NCI-H1092 treated with DMSO at 0.1 percent for 48 hours (cell line): ENCODE results near the gene SHC1.

Experiments used
- DNase-seq: peaks from one replicate; lab custom pipeline; 2025; lab: John Stamatoyannopoulos, UW

Gene SHC1

DNA sequence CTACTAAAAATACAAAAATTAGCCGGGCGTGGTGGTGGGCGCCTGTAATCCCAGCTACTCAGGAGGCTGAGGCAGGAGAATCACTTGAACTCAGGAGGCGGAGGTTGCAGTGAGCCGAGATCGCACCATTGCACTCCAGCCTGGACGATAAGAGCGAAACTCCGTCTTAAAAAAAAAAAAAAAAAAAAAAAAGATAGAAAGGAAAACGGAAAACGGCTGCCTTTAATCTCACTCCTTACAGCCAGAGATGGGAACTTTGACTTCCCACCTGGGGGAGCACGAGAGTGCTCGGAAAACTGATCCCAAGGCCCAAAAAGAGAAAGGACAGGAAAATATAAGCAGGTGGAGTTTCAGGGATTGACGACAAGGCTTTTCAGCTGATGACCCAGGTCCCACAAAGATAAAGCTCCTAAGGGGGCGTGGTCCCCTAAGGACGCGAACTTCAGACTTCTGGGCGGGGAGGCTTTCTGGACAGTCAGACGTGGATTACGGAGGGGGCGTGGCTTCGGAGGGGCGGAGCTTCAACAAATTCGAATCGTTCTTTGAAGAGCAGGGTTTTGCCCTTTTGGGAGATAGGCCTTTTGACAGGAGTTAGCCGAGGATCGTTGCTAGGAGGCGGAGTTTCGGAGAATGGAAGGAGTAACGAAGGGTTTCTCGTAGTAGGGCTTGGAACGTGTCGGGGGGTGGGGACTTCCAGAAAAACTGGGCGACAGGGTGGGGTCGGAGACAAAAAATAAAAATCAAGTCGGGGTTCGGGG is 3.0 kb upstream of the SHC1 start:
- DNase-seq: peak; percentile 92

DNA sequence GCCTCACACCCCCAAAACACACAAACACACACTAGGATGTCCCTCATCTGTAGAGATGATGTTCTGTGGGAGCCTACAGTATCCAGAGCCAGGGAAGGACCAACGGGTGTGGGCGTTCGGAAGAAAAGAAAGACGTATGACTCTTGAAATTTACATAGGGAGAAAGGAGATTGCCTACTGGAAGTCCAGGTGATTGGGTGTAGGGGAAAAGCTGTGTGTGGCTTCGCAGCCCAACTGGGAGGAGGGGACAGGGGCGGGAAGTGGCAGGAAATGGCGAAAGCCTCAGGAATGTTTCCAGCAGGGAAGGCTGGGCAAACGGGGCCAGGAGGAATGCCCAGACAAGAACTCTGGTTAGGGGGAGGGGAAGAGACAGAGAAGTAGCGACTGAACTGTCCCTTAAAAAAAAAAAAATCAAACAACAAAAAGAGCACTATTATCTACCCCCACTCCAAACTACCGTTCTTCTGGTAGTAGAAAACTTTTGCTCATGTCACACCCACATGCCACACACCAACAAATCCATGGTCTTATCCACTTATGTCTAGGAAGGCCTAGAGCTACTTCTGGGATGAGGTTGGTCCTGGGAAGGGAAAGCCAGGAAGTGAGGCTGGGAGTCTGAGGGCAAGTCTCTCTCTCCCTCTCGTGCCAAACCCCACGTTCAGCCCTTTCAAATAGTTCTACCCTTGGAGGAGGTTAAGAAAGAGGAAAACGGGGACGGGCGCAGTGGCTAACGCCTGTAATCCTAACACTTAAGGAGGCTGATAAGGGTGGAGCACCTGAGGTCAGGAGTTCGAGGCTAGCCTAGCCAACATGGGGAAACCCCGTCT is 2.2 kb upstream of the SHC1 start:
- DNase-seq: no peak

DNA sequence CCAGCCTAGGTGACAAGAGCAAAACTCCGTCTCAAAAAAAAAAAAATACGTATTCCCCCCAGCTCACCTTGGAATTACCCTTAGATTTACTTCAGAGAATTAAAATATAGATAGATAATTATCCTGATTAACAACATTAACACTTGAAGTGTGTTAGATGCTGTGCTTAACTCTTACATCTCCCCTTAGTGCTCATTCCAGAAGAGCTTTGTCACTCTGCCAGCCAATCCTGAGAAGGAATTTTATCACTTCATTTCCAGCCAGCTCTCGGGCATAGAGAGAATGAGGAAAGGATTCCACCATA is 1.6 kb upstream of the SHC1 start:
- DNase-seq: no peak

DNA sequence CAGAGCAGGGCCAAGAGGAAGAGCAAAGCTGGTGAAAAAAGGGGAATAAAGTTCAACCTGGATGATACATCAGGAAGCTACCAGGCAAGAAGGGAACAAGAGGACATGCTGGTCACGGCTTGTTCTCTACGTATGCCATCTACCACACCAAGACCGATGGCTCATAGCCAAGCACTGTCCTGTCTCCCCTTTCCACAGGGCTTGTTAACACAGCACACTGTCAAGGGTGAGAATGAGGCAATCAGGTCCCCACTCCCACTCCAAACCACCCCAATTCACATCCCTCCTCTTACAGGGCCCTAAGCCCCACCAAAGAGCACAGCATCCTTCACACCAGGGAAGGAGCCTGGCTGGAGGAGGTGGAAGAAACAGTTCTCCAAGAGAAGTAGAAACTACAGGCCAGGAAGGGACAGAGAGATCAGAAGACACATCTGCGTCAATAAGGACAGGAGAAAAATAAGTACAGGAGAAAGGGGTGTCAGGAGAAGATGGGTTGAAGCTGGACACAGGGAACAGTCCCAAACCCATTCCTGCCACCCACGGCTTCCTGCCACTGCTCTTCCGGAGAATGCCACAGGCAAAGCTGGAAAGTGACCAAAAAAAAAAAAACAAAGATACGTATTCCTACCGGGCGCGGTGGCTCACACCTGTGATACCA is 923 bp upstream of the SHC1 start:
- DNase-seq: no peak

DNA sequence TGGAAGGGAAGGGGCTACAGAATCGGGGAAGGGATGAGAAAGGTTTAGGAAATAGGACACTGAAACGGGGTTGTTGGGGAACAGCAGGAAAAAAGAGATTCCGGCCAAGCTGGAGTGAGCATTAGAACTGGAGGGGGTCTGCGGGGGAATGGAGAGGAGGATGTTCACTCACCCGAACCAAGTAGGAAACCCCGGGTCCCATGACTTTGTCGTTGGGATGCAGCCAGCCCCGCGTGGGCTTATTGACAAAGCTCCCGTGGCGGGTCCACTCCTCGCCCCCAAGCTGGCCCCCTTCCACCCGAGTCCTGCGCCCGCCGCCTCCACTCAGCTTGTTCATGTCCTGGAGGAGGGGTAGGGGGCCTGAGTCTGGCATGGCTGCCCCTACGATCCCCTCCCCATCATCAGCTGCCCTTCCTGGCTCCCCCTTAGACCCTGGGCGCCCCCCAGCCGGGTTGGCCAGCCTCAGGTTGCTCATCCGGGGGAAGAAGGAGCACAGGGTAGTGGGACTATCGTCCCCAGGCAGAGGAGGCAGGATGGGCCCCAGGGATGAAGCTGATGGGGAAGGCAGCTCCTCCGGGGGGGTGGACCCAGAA is 591 bp downstream of the SHC1 start:
- DNase-seq: no peak

DNA sequence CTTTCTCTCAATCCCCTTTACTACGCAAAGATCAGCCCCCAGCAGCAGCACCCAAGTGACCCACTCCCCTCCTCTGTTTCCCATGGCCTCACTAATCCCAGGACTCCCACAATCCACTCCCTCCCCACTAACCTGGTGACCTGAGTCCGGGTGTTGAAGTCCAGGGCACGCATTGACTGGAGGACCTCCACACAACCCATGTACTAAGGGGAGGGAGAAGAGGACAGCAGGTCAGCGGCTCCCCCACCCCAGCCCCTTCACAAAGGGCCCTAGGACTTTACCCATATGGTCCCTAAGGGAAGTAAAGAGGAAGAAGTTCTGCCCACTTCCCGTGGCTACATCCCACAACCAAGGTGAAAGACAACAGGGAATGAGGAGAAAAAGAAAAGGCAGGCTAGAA is 1.3 kb downstream of the SHC1 start:
- DNase-seq: no peak

DNA sequence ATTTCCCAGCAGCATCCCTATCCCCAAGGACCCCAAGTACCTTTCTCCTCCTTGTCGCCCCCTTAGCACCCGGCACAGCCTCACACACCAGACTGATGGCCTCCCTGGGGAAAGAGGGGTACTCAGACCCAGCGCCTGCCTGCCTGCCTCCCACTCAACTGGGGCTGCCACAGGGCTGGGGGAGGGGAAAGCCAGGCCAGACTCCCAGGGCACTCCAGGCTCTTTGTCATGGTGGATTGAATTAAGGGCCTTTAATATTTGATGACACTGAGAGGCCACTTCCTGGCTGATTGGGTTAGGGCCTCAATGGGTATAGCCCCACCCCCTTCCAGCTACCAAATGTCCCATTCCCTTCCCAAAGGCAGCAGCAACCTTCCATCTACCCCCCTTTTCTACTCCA is 1.8 kb downstream of the SHC1 start:
- DNase-seq: no peak

DNA sequence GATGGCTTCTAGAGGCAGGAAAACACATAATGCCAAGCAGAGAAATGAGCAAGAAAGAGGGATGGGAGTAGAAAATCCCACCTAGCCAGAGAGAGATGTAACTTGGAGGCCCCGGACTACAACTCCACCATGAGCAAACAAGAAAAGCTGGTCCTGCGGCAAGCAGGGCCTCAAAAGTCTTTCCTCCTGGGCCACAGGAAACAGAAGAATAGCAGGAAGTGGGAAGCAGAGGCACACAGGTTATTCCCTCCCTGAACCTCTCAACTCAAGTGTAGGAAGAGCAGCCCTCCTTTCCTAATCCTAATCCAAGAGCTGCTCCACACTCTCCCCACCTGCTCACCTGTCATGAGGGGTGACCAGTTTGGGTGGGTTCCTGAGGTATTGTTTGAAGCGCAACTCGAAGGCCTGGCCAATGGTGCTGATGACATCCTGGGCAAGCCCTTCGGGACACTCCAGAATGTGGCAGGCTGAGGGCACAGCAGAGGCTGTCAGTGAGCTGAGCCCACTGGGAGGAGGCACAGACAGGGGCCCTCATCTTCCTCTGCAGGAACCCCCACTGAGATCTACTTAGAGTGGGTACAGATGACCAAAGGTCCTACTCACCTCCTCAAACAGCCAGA is 3.1 kb downstream of the SHC1 start:
- DNase-seq: no peak

DNA sequence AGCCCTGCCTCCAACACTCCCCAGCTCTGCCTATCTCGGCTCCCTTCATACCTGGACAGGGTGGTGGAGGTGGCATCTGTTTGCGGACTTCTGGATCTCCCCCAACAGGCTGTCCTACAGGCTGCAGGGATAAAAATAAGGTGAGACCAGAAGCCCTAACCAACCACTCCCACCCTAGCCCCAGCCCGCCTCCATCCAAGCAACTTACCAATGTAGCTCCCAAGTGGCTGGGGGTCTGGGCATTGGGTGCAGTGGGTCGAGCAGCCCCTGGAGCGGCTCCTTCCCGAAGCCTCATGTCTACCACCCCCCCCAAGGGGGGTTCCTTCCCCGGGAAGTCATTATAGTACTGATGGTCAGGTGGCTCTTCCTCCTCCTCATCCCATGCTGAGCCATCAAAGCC is 4.4 kb downstream of the SHC1 start:
- DNase-seq: no peak

DNA sequence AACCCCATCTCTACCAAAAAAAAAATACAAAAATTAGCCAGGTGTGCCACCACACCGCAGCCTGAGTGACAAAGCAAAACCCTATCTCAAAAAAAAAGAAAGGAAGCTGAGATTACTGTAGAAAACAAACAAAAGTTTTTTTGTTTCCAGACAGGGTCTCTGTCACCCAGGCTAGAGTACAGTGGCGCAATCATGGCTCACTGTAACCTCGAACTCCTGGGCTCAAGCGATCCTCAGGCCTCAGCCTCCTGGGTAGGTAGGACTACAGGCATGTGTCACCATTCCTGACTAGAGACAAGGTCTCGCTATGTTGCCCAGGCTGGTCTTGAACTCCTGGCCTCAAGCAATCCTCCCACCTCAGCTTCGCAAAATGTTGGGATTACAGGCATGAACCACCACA is 6.2 kb downstream of the SHC1 start:
- no peak for DNase-seq

DNA sequence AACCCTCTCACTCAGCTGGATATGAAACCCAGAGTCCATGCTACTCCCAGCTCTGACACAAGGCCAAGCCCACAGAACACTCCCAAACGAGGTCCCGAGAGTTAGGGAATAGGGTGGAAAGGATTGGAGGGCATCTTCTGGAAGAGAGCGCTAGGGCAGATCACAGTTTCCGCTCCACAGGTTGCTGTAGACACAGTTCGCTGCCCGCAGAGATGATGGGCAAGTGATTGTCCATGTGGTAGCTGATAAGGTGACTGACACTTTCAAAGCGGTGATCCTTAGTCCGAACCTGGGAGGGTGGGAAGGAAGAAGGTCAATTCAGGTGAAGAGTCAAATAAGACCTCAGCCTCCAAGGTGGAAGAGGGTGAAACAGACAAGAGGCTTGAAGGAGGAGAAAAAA is 6.9 kb downstream of the SHC1 start:
- no peak for DNase-seq

DNA sequence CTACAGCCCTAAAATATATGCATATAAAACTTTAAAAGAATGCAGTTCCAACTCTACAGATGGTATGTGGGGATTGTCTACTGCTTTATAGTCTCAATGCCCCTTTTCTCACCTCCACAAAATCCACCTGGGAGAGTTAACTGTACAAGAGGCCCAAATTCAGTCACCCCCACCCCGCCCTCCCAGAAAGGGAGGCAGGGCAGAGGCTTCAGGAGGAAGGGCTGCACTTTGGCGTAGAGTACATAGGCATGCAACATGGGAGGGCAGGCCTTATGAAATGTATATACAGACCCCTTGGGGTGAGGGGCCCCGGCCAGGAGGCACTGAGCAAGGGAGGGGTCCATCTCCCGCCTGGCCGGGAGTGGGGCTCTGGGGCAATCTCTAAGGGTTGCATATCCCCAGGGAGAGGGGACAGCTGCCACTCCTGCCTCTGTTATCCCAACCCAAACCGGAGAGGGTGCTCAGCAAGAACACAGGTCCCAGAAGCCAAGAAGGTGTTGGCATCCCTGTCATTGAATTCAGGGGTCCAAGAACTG is 7.7 kb downstream of the SHC1 start:
- no peak for DNase-seq

DNA sequence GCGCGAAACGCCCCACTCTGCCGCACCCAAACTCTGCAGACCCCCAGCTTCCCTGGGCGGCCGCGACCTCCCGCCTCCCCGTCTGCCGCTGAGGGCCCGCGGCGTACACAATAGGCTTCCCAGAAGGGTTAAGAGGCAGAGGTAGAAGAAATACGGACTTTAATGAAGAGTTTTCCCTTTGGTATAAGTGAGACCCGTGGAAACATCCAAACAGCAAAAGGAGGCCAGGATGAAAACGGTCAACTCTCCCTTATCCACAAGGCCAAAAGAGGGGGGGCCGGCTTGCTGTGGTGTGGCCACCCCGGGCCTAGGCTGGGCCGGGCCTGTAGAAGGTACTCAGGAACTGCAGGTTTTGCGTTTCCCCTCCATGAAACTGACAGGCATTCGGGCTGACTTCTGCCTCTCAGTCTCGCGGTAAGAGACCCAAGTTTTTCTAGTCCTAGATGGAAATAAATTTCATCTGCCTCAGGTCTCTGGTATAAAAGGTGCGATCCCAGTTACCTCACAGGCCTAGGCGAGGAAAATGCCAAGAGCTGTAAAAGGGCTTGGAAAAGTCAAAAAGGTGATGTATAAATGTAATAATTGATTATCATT is 8.3 kb downstream of the SHC1 start:
- peak; percentile 24 for DNase-seq

DNA sequence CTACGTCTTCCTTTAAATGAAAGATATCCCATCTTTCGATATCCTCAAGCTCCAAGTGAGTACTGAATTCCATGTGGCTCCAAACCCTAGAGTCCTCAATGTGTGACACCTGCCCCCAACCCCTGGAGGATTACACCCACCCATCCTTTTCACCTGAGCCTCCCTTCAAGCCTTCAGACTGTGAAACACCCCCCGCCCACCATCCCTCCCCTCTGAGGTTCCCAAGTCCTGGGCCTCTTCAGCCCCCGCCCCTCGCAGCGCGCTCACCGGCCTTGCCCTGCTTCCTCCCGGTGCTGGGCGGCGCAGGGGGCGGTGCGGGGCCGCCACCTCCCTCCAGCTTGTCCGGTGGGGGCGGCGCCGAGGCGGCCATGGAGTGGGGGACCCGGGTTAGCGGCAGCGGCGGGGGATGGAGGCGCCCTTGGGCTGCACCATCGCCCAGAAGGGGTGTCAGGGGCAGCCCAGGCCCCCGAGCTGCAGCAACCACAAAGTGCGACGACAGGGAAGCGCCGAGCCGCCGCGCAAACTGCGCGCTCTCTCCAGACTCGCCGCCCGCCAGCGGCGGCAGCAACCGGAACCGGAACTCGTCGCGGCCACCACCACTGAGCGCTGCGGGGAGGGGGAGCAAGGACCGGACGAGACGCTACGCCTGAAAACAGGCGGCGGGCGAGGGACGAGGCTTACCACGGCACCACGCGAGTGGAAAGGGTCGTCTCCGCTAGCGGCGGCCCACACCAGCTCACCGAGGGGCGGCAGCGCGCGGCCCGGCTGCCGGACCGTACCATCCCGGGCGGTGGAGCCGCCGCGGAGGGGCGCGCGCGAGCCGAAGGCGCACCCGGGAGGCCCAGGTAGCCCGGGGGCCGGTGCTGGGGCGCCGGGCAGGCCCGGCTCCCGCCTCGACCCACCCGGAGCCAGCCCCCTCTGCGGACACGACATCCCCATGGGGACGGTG is 9.1 kb downstream of the SHC1 start, which contains the start of gene PYGO2:
TSS of gene PYGO2 (minus strand) at position 576 of the 949 bp plus-strand sequence. CDS start at position 370, 206 bp downstream.
- DNase-seq: peak; percentile 71

DNA sequence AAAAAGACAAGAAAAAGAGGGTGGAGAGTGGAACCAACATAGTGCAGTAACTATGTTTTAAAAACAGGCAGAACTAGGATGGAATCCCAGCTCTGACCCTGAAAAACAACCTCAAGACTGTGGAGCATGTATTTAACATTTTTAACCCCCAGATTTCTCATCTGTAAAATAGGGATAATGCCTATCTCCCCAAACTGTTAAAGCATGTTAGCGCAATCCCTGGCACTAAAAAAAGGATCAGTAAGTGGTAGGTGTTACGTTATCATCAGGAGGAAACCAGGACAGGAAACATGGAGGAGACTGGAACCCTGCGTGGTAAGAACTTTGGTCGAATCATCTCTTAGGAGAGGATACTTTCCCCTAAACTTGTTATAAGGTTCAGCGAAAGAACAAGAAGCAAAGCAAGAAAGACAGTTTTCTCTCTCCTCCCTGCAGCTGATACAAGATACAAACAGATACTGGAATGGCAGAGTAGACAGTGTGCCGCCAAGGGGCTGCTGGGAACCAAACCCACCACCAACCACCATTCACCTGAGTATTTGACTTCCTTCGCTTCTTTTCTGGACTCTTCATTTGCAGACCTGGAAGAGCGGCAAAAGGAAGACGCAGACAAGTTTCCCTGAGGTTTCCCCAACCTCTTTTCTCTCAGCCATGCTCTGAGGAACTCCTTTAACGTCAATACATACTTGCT is 10.0 kb downstream of the SHC1 start:
- DNase-seq: no peak

DNA sequence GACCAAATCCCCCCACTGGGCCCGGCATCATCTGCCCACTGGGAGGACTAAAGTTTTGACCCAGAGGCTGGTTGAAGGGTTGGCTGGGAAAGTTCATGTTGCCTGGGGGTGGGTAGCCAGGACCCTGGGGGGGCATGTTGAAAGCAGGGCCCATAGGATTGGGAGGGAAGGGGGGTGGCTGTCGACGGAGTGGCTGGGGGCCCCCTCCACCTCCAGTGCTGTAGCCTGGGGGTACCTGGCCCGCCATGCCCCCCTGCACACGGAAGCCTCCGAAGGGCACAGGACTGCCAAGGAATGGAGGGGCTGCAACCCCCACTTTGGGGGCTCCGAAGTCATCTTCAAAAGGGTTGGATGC is 11.1 kb downstream of the SHC1 start:
- no peak for DNase-seq

DNA sequence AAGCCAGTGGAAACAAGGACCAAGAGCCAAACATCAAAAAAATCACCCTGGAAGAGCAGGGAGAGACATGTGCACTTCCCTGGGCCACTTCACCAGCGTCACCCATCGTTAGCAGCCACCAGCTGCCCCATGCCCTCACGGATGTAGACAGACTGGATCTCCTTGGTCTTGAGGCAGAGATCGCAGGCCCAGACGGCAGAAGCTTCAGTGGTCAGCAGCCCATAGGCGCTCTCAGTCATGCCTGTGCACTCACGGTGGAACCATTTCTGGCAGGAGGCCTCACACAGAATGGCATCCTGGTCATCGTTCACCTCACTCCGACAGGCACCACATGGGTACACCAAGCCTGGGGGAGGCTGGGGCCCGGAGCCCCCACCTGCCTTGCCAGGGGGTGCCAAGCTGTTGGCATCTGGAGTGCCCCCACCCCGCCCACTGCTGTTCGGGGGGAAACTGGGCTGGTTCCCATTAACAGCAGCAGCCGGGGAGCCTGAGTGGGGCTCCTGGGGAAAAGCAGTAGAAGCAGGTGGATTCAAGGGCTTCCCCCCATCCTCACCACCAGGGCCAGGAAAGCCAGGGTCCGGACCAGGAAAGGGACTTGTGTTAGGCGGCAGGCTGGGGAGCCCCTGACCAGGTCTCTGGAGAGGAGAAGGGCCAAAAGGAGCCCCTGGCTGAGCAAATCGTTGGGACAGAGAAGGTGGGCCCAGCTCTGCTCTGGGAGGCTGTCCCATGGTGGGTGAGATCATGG is 11.7 kb downstream of the SHC1 start:
- DNase-seq: no peak

DNA sequence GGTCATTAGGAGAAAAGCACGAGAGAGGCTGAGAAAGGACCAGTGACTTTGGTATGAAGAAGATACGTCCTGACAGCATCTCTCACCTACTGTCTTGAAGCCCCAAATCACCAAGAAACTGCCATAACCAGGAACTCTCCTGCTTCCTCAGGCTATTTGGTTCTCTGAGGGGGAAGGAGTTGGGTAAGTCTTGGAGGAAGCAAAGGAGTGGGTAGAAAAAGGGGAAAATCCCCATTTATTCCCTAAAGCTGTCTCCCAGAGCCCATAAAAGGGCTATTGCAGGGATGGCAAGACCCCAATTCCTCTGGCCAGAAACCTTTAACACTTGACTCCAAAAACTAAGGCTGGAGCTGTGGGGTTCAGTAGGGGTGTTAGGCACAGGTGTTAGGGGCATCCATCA is 12.5 kb downstream of the SHC1 start:
- DNase-seq: no peak

DNA sequence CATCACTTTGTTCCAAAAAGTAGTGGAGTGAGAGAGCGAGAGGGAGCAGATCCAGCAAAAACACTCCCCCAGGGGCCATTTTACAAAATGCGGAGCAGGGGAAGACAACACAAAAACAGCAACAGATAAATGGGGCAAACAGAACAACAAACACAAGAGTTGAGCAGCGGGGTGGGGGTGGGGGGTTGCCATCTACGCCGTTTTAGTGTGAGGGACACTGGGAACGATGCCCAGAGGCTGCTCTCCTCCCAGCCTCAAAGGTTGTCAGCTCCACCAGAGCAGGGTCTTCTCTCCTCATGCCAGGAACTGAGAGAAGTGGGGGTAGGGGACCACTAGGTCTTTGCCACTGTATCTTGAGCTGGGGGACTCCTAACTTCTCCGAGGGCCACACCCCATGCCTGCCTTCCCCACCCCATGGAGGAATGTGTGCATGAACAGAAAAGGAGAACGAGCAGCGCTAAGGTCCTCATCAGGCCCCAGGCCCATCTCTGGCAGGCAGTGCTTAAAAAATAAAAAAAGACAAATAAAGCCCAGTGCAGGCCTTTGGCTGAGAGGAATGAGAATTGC is 13.4 kb downstream of the SHC1 start:
- DNase-seq: no peak
